WTC11 (cell line): Measurements from ENCODE around the gene ACMSD. TPM values are rescaled to one million over a fixed set of nuclear protein-coding genes. Genes with fewer than 3 reads are reported as not detected.
A peak's percentile ranks its signal among the peaks of the same experiment; 100 is the strongest.

Source experiments
- ATAC-seq: fragments of 200-7000 bp; cut with Tn5 transposase; 2 replicates; pipeline ENCODE4 v1.10.0; 2021; ENCODE audit warnings: mild to moderate bottlenecking, moderate library complexity
- Bru-seq: library from RNA; stranded (reverse); fragments of 400-500 nt; gene quantifications from one replicate; lab custom pipeline; 2021; lab: Mats Ljungman, UMichigan
- CTCF ChIA-PET: fragments of 300-600 bp; sonication (Branson Sonifier 250); formaldehyde crosslinking; loops from one replicate; lab custom pipeline; 2021; ENCODE audit warnings: antibody characterized with exemption; lab: Charles Lee
- POLR2A ChIA-PET: fragments of 350-600 bp; sonication (Branson Sonifier 250); formaldehyde crosslinking; loops from one replicate; lab custom pipeline; 2021; ENCODE audit warnings: antibody characterized with exemption; lab: Charles Lee
- DNase-seq: peaks from one replicate; pipeline ENCODE4 v3.0.0; 2021; ENCODE audit warnings: low spot score
- H3K27ac Mint-ChIP-seq: 2 replicates; pipeline ENCODE4 v1.8.0; 2021; ENCODE audit warnings: mixed read lengths
- H3K27me3 Mint-ChIP-seq: 2 replicates; pipeline ENCODE4 v1.8.0; 2021; ENCODE audit warnings: low read depth, mild to moderate bottlenecking, moderate library complexity, mixed read lengths
- H3K36me3 Mint-ChIP-seq: 2 replicates; pipeline ENCODE4 v1.8.0; 2021; ENCODE audit warnings: mixed read lengths
- H3K4me1 Mint-ChIP-seq: 2 replicates; pipeline ENCODE4 v1.8.0; 2022; ENCODE audit warnings: mixed read lengths
- H3K4me3 Mint-ChIP-seq: 2 replicates; pipeline ENCODE4 v1.8.0; 2021; ENCODE audit warnings: mild to moderate bottlenecking, moderate library complexity, mixed read lengths
- H3K9me3 Mint-ChIP-seq: 2 replicates; pipeline ENCODE4 v1.8.0; 2021; ENCODE audit warnings: mixed read lengths
- ESRRA ChIP-seq: sonication (generic); formaldehyde crosslinking; IDR thresholded peaks from 2 replicates; pipeline ENCODE4 v1.8.1; 2022; ENCODE audit warnings: mild to moderate bottlenecking, missing genetic modification reagents, borderline replicate concordance
- GABPB1 ChIP-seq: sonication (generic); formaldehyde crosslinking; IDR thresholded peaks from 2 replicates; pipeline ENCODE4 v1.8.1; 2023; ENCODE audit warnings: mild to moderate bottlenecking, missing genetic modification reagents
- GTF2I ChIP-seq: fragments of 250-450 bp; sonication (Bioruptor Pico); conservative IDR thresholded peaks from 2 replicates; pipeline ENCODE4 v1.4.0; 2021; ENCODE audit warnings: mild to moderate bottlenecking
- NFATC4 ChIP-seq: fragments of 250-450 bp; sonication (Bioruptor Pico); IDR thresholded peaks from 2 replicates; pipeline ENCODE4 v1.9.0; 2021; ENCODE audit warnings: mild to moderate bottlenecking
- ZNF138 ChIP-seq: sonication (generic); formaldehyde crosslinking; conservative IDR thresholded peaks from 2 replicates; pipeline ENCODE4 v1.8.1; 2022; ENCODE audit warnings: mild to moderate bottlenecking, moderate library complexity, missing genetic modification reagents
- ZNF263 ChIP-seq: sonication (generic); formaldehyde crosslinking; IDR thresholded peaks from 2 replicates; pipeline ENCODE4 v1.8.1; 2022; ENCODE audit warnings: low read depth, mild to moderate bottlenecking, moderate library complexity, missing genetic modification reagents
- long read RNA-seq, 3 experiments: library from RNA in 1 of 3; library from capped mRNA in 1 of 3; library from polyadenylated mRNA in 1 of 3; unstranded in 2 of 3; stranded (forward) in 1 of 3; transcript quantifications; one replicate each; pipeline ENCODE4 v2.0.0, GENCODE V29; 2021
- total RNA-seq: library from RNA; stranded (reverse); gene quantifications from 3 replicates; pipeline ENCODE4 v1.2.3, GENCODE V29; 2021
- TF ChIP-seq, protein P1 (sequence below): fragments of 250-450 bp; sonication (Bioruptor Pico); IDR thresholded peaks from 2 replicates; pipeline ENCODE4 v1.8.0; 2021; ENCODE audit warnings: mild to moderate bottlenecking
- TF ChIP-seq, protein P2 (sequence below): fragments of 200-600 bp; IDR thresholded peaks from 2 replicates; pipeline ENCODE4 v1.8.0; 2022; ENCODE audit warnings: antibody characterized with exemption
- TF ChIP-seq, protein P3 (sequence below): sonication (generic); formaldehyde crosslinking; IDR thresholded peaks from 2 replicates; pipeline ENCODE4 v1.8.0; 2023; ENCODE audit warnings: mild to moderate bottlenecking, missing genetic modification reagents
- TF ChIP-seq, protein P4 (sequence below): fragments of 250-450 bp; sonication (Bioruptor Pico); conservative IDR thresholded peaks from 2 replicates; pipeline ENCODE4 v1.9.0; 2021; ENCODE audit warnings: mild to moderate bottlenecking

ACMSD gene
- not detected in 3 replicates for total RNA-seq
- not detected for Bru-seq, nascent RNA
- long read RNA-seq, experiment 1 = 0 reads
- long read RNA-seq, experiment 2 = 0 reads
- long read RNA-seq, experiment 3 = 0 reads

DNA sequence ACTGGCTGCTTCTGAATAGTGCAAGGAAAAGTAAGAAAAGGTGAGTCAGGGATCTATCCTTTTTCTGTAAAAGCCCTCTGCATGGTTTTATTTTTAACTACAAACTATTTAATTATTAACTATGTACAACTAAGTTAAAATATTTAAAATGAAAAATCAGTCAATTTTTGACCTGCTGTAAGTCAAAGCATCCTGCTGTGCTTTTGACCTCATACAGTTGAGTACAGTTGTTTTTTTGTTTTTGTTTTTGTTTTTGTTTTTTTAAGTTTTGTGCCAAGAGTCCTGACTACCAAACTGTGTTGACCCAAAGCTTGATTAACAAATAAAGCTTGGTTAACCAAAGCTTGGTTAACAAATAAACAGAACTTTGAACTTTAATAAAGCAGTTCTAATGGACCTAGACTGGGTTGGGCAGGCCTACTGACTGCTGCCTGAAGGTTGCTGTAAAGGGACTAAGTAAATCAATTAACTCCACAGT is at the start of gene ACMSD:
Gene ACMSD, plus strand, starts transcription at position 474 of the 478 bp plus-strand sequence. CDS start 67 bp downstream, outside the sequence.
- DNase-seq (no peak), ATAC-seq (no peak)
- Mint-ChIP-seq H3K27me3 (no peaks in the 10 kb centered on the region), H3K4me1 (peaks cover 13% of the 10 kb centered on the region; the same call in 1 of the 2 replicates), H3K36me3 (peaks cover 19% of the 10 kb centered on the region), H3K4me3 (no peak within 1 kb of the TSS), H3K27ac (no peak within 1 kb of the TSS), H3K9me3 (peaks cover 25% of the 10 kb centered on the region)
- ChIA-PET POLR2A (no interaction called here), CTCF (no interaction called here)
- TF ChIP-seq, protein P1, sequence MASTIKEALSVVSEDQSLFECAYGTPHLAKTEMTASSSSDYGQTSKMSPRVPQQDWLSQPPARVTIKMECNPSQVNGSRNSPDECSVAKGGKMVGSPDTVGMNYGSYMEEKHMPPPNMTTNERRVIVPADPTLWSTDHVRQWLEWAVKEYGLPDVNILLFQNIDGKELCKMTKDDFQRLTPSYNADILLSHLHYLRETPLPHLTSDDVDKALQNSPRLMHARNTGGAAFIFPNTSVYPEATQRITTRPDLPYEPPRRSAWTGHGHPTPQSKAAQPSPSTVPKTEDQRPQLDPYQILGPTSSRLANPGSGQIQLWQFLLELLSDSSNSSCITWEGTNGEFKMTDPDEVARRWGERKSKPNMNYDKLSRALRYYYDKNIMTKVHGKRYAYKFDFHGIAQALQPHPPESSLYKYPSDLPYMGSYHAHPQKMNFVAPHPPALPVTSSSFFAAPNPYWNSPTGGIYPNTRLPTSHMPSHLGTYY (CRISPR knock-in tag) = no peak
- peak; percentile 66; the same call in 1 of the 2 replicates for TF ChIP-seq GTF2I (CRISPR knock-in tag)

DNA sequence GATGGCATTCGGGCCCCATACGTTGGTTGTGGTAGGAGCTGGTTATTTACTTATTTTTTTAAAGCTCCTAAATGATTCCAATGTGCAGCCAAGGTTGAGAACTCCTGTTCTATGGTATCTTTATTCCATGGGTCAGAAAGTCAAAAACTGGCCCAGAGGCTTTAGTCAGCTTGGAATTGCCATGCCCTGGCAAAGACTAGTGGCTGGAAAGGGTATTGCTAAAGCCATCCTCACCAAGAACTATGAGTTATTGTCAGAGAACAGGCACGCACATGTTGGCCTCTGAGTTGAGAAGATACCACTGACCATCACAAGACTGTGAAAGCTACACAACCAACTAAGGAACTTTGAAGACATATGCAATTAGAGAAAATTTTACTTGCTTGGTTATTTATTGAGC is 47.9 kb upstream of the ACMSD start:
- ChIA-PET CTCF (interaction anchor here (0.7 to 1.3 kb wide), 5 partner anchors 10 to 115 kb away, joined by 3 to 4 read pairs (median 3); partner anchors contain the start of gene TMEM163), POLR2A (no interaction called here)
- ATAC-seq (peak; percentile 83), DNase-seq (no peak)
- Mint-ChIP-seq H3K4me3 (no peak overlapping the region), H3K27me3 (no peaks in the 10 kb centered on the region; the same call in 1 of the 2 replicates), H3K9me3 (peaks cover 3% of the 10 kb centered on the region), H3K27ac (no peak overlapping the region), H3K4me1 (no peaks in the 10 kb centered on the region), H3K36me3 (no peaks in the 10 kb centered on the region)
- TF ChIP-seq ESRRA (CRISPR knock-in tag) = no peak
- TF ChIP-seq, protein P2, sequence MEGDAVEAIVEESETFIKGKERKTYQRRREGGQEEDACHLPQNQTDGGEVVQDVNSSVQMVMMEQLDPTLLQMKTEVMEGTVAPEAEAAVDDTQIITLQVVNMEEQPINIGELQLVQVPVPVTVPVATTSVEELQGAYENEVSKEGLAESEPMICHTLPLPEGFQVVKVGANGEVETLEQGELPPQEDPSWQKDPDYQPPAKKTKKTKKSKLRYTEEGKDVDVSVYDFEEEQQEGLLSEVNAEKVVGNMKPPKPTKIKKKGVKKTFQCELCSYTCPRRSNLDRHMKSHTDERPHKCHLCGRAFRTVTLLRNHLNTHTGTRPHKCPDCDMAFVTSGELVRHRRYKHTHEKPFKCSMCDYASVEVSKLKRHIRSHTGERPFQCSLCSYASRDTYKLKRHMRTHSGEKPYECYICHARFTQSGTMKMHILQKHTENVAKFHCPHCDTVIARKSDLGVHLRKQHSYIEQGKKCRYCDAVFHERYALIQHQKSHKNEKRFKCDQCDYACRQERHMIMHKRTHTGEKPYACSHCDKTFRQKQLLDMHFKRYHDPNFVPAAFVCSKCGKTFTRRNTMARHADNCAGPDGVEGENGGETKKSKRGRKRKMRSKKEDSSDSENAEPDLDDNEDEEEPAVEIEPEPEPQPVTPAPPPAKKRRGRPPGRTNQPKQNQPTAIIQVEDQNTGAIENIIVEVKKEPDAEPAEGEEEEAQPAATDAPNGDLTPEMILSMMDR = peak; percentile 35

DNA sequence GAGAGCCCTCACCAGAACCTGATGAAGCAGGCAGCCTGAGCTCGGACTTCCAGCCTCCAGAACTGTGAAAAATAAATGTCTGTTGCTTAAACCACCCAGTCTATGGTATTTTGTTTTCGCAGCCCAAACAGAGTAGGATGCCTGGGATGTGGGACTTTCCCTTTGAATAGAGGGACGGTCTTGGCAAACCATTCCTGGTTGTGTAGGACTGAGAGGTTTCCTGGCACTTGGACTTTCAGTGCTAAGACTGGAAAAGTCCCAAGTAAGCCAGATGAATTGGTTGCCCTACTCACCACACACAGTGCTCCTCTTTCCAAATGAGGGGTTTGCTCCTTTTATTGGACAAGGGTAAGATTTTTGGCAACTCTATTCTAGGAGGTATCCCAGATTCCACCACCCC is 46.8 kb upstream of the ACMSD start:
- Mint-ChIP-seq H3K4me3 (no peak overlapping the region), H3K36me3 (no peaks in the 10 kb centered on the region), H3K27me3 (no peaks in the 10 kb centered on the region; the same call in 1 of the 2 replicates), H3K4me1 (no peaks in the 10 kb centered on the region), H3K9me3 (peaks cover 3% of the 10 kb centered on the region), H3K27ac (no peak overlapping the region)
- CTCF ChIA-PET = interaction anchor here (1.0 kb wide), 1 partner anchor 9 kb away, joined by 4 read pairs; no protein-coding TSS in a partner anchor
- TF ChIP-seq ZNF138 (CRISPR knock-in tag) = no peak
- TF ChIP-seq NFATC4 = no peak
- TF ChIP-seq ZNF263 (CRISPR knock-in tag) = no peak
- TF ChIP-seq GABPB1 (CRISPR knock-in tag) = no peak
- TF ChIP-seq, protein P3, sequence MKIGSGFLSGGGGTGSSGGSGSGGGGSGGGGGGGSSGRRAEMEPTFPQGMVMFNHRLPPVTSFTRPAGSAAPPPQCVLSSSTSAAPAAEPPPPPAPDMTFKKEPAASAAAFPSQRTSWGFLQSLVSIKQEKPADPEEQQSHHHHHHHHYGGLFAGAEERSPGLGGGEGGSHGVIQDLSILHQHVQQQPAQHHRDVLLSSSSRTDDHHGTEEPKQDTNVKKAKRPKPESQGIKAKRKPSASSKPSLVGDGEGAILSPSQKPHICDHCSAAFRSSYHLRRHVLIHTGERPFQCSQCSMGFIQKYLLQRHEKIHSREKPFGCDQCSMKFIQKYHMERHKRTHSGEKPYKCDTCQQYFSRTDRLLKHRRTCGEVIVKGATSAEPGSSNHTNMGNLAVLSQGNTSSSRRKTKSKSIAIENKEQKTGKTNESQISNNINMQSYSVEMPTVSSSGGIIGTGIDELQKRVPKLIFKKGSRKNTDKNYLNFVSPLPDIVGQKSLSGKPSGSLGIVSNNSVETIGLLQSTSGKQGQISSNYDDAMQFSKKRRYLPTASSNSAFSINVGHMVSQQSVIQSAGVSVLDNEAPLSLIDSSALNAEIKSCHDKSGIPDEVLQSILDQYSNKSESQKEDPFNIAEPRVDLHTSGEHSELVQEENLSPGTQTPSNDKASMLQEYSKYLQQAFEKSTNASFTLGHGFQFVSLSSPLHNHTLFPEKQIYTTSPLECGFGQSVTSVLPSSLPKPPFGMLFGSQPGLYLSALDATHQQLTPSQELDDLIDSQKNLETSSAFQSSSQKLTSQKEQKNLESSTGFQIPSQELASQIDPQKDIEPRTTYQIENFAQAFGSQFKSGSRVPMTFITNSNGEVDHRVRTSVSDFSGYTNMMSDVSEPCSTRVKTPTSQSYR (CRISPR knock-in tag) = no peak
- TF ChIP-seq, protein P4, sequence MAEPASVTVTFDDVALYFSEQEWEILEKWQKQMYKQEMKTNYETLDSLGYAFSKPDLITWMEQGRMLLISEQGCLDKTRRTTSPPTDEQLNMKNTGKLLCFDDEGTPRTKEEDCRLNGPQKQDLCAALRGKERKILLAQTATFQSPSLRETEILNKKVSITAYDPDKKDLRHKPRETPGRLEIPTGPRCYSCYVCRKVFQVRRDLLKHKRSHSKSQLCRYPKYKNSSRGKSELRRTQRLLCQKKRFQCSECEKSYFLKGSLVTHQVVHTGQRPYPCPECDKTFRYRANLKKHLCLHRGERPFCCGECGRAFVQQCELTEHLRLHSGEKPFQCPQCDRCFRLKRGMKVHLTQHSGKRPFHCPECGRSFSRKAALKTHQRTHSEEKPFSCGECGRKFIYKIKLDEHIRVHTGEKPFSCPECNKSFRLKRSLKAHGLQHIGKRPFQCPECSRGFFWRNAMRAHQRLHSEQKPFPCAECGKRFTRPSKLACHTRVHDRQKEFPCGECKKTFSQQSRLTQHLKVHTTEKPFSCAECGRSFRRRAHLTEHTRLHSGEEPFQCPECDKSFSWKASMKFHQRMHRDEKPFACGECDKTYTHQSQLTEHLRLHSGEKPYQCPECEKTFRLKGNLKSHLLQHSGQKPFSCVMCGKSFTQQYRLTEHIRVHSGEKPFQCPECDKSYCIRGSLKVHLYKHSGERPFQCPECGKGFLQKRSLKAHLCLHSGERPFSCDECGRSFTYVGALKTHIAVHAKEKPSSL (CRISPR knock-in tag) = no peak
- POLR2A ChIA-PET = no interaction called here
- DNase-seq = no peak
- no peak for ATAC-seq
